Esophagus (tissue), 2 donors: ENCODE measurements around the gene NR1D1. TPM values are rescaled to one million over a fixed set of nuclear protein-coding genes. Genes with fewer than 3 reads are reported as not detected.
"Not testable (repeated sequence)": the region's sequence is repeated elsewhere in the genome, so short reads cannot be mapped to it uniquely, and the experiment has no call there.

ENCODE experiments used
- H3K27ac ChIP-seq, 2 donors: one replicate each; pipeline ENCODE4 v1.5.1; 2013; ENCODE audit warnings: low read depth in 2 of 2, mild to moderate bottlenecking in 2 of 2, inconsistent platforms in 1 of 2, low read length in 1 of 2, moderate library complexity in 1 of 2
- H3K27me3 ChIP-seq, 2 donors: one replicate each; pipeline ENCODE4 v1.6.1; 2013; ENCODE audit warnings: low read length in 2 of 2, control low read depth in 1 of 2, mild to moderate bottlenecking in 1 of 2; ENCODE audit not compliant: insufficient read depth in 2 of 2, control insufficient read depth in 1 of 2
- H3K36me3 ChIP-seq, 2 donors: one replicate each; pipeline ENCODE4 v1.6.1; 2013; ENCODE audit warnings: low read length in 1 of 2; ENCODE audit not compliant: control insufficient read depth in 2 of 2, insufficient read depth in 2 of 2
- H3K4me1 ChIP-seq, 2 donors: one replicate each; pipeline ENCODE4 v1.6.1; 2013; ENCODE audit warnings: low read length in 1 of 2; ENCODE audit not compliant: control insufficient read depth in 2 of 2, insufficient read depth in 2 of 2
- H3K4me3 ChIP-seq, 2 donors: one replicate each; pipeline ENCODE4 v1.5.1; 2013; ENCODE audit warnings: low read length in 2 of 2, mild to moderate bottlenecking in 2 of 2, low read depth in 1 of 2, moderate library complexity in 1 of 2
- H3K9me3 ChIP-seq, 2 donors: one replicate each; pipeline ENCODE4 v1.6.1; 2013; ENCODE audit warnings: mild to moderate bottlenecking in 2 of 2, low read depth in 1 of 2, low read length in 1 of 2, moderate library complexity in 1 of 2; ENCODE audit not compliant: control insufficient read depth in 2 of 2, insufficient read depth in 1 of 2
- WGBS, 2 donors: extraction: QIAGEN DNeasy Blood & Tissue Kit; methylation state at CpG; one replicate each; pipeline ENCODE4 v1.1.7; 2013; 5-methylcytosine and 5-hydroxymethylcytosine counted together
- polyA plus RNA-seq, 2 donors: library from polyadenylated mRNA; stranded (reverse); fragments of 200-250 nt; gene quantifications; one replicate each; pipeline ENCODE4 v1.2.3, GENCODE V29; 2013
- donor health status: healthy with polysubstance abuse.
- donor health status: Bipolar disorder and iron deficiency.

Gene NR1D1
- polyA plus RNA-seq: 10 to 100 TPM; 23.6 to 24.6 TPM

DNA sequence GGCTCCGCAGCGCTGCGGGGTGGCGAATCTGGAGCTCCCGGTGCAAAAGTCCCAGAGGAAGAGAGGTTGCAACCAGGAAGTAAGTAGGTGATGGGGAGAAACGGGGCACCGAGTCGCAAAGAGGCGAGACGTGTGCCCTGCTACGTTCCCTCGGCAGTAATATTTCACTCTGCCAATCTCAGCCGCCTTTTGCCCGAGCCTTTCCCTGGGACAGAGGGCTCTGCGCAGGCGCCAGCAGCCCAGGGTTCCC lies at the start of gene NR1D1:
TSS of gene NR1D1 (minus strand) at position 171 of the 250 bp plus-strand sequence. CDS start 495 bp downstream, outside the sequence.
- no peaks in the 10 kb centered on the region for H3K27me3 ChIP-seq
- 0% methylated on average over 15 to 16 of the region's 16 CpGs for WGBS, 2 donors
- H3K27ac ChIP-seq: peak within 1 kb of the TSS; percentile 96 to 100
- peak within 1 kb of the TSS; percentile 74 to 98 for H3K4me3 ChIP-seq
- no peaks in the 10 kb centered on the region for H3K9me3 ChIP-seq
- peaks cover 2 to 14% of the 10 kb centered on the region in 2 donors for H3K36me3 ChIP-seq
- peaks cover 7 to 31% of the 10 kb centered on the region in 2 donors for H3K4me1 ChIP-seq

DNA sequence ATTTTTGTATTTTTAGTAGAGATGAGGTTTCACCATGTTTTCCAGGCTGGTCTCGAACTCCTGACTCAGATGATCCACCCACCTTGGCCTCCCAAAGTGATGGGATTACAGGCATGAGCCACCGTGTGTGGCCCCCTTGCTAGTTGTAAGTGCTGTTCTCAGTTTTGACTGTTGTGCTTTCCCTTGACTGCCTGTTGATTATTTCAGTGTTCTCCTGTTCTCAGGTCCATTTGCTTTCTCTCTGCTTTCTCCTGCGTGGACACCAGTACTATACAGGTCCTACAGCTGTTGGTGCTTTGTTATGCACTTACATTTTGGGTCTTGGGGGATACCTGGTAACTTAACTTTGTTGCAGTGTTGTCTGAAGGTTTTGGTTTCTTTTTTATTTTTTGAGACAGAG lies 48.1 kb upstream of the NR1D1 start:
- Histone ChIP-seq H3K9me3 (no peaks in the 10 kb centered on the region), H3K27me3 (no peaks in the 10 kb centered on the region), H3K36me3 (peaks cover 0 to 24% of the 10 kb centered on the region in 2 donors), H3K4me1 (no peaks in the 10 kb centered on the region), H3K4me3 (no peak overlapping the region), H3K27ac (no peak overlapping the region)
- WGBS, 2 donors: 87 to 89% methylated on average over 3 of the region's 3 CpGs

DNA sequence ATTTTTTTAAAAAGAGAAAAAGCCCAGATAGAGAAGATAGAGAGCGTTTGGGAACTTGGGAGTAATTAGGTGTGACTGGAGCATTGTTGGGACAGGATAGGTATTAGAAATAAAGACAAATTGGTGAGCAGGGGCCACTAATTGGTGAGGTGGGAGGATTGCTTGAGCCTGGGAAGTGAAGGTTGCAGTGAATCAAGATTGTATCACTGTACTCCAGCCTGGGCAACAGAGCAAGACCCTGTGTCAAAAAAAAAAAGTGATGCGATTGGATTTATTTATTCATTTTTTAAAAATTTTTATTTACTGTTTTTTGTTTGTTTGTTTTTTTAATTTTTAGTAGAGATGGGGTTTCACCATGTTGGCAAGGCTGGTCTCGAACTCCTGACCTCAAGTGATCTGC lies 45.1 kb upstream of the NR1D1 start:
- no peaks in the 10 kb centered on the region for H3K27me3 ChIP-seq
- H3K4me1 ChIP-seq: no peaks in the 10 kb centered on the region
- no peak overlapping the region for H3K27ac ChIP-seq
- no peaks in the 10 kb centered on the region for H3K9me3 ChIP-seq
- H3K4me3 ChIP-seq: no peak overlapping the region
- peaks cover 0 to 18% of the 10 kb centered on the region in 2 donors for H3K36me3 ChIP-seq
- 94% methylated on average over 3 of the region's 3 CpGs for WGBS, 2 donors

DNA sequence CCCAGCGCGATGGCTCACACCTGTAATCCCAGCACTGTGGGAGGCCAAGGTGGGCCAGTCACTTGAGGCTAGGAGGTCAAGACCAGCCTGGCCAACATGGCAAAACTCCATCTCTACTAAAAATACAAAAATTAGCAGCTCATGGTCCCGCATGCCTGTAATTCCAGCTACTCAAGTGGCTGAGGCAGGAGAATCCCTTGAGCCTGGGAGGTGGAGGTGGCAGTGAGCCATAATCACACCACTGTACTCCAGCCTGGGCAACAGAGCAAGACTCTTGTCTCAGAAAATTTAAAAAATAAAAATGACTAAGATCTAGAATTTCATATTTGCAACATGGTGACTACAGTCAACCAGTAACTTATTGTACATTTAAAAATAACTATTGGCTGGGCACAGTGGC lies 42.8 kb upstream of the NR1D1 start:
- H3K9me3 ChIP-seq, H3K27me3 ChIP-seq, H3K4me1 ChIP-seq, H3K4me3 ChIP-seq, H3K36me3 ChIP-seq, H3K27ac ChIP-seq: not testable (repeated sequence)
- WGBS, 2 donors: 92 to 95% methylated on average over 3 of the region's 3 CpGs

DNA sequence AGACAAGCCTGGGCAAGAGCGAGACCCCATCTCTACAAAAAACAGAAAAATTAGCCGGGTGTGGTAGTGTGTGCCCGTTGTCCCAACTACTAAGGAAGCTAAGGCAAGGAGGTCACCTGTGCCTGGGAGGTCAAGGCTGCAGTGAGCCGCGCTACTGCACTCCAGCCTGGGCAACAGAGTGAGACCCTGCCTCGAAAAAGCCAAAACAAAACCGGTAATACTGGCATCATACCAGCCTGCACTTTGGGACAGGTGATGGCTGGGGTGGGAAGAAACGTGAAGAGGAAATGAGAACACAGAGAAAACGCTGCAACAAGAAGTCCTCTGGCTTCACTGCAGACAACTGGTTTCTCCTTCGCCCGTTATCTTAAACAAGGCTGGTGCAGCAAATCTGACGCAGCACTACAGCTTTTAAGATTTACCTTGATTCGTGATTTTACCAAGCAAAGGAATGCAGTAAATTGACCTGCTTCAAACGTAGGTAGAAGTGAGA lies 39.2 kb upstream of the NR1D1 start:
- Histone ChIP-seq H3K36me3 (peaks cover 0 to 3% of the 10 kb centered on the region in 2 donors), H3K27ac (peak overlapping the region; percentile 97 to 98)
- 7 to 8% methylated on average over 14 of the region's 14 CpGs for WGBS, 2 donors

DNA sequence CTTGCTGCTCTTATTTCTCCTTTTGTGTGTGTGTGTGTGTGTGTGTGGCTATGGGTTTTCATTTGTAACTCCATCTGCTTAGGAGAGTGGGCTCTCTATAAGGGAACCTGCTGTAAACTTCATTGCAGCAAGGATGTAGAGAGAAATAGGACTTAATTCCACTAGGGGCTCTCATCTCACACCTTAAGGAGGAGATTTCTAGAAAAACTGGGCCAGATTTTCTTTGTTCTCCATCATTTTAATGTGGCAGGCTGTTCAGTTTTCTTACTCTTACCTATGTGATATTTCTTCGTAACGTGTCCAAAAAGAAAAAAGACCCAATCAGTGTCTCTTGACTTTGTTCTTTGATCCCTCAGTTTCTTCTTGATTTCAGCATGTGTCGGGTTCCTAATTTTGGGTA lies 35.4 kb upstream of the NR1D1 start:
- 93 to 95% methylated on average over 3 of the region's 3 CpGs for WGBS, 2 donors
- Histone ChIP-seq H3K27ac (no peak overlapping the region), H3K36me3 (peaks cover 0 to 17% of the 10 kb centered on the region in 2 donors), H3K9me3 (no peaks in the 10 kb centered on the region), H3K4me3 (no peak overlapping the region), H3K4me1 (peaks cover 0 to 4% of the 10 kb centered on the region in 2 donors), H3K27me3 (no peaks in the 10 kb centered on the region)

More for the DNA sequence above, 39.2 kb upstream of the NR1D1 start:
- Histone ChIP-seq H3K4me3 (peak overlapping the region; percentile 41 to 67), H3K4me1 (peaks cover 0 to 4% of the 10 kb centered on the region in 2 donors), H3K27me3 (no peaks in the 10 kb centered on the region), H3K9me3 (no peaks in the 10 kb centered on the region)

DNA sequence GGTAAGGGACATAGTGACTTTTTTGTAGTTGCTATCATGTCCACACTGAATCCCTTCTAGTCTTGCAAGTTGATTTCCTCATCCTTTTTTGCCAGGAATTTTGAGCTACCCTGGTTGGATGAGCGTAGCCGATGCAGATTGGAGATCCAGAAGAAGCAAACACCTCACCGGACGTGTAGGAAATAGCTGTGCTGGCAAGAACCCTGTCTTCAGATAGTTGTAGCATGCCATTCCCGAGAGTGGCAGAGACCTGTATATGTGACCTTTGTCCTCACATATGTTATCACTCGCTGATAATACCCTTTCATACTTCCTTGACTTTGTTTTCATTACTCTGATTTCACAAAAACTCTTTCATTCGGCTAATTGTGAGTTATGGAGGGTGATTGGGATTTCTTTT lies 33.8 kb upstream of the NR1D1 start:
- WGBS, 2 donors: 57 to 73% methylated on average over 7 of the region's 7 CpGs

DNA sequence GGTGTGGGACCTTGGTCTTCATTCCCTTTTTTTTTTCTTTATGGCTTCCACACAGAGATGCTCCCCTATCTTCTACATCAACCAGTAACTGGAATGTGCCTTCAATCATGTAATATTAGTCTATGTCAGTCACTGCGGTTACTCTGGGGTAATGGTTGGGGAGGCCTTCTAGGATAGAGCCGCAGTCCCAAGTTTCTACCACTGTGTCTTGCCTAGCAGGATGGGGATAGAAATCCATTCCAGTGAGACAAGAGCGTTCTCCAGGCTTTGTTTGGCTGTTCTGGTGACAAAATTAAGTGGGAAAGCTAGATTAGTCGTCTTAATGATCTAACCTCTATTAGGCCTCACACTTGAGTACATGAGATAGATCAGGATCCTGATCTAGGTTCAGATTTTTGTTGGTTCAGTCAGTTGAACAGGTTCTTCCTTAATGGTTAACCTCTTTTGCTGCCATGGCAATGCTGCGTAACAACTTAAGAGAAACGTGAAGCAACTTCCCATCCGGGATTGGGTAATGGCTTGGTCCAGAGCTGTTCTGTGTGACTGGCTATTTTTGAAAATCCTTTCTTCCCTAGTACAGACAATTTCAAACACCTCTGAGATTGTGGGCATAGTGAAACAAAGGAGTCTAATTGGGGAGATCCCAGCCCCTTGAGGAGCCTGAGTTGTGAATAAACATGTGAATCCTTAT lies 30.1 kb upstream of the NR1D1 start:
- no peaks in the 10 kb centered on the region for H3K4me1 ChIP-seq
- peak overlapping the region in 1 of 2 donors; percentile 9 for H3K27ac ChIP-seq
- H3K4me3 ChIP-seq: no peak overlapping the region
- 83 to 88% methylated on average over 7 of the region's 7 CpGs for WGBS, 2 donors
- H3K9me3 ChIP-seq: no peaks in the 10 kb centered on the region
- peaks cover 8 to 28% of the 10 kb centered on the region in 2 donors for H3K36me3 ChIP-seq
- H3K27me3 ChIP-seq: no peaks in the 10 kb centered on the region

More for the DNA sequence above, 33.8 kb upstream of the NR1D1 start:
- no peaks in the 10 kb centered on the region for H3K27me3 ChIP-seq
- peaks cover 6 to 24% of the 10 kb centered on the region in 2 donors for H3K36me3 ChIP-seq
- H3K27ac ChIP-seq: no peak overlapping the region
- no peak overlapping the region for H3K4me3 ChIP-seq
- H3K9me3 ChIP-seq: no peaks in the 10 kb centered on the region
- H3K4me1 ChIP-seq: no peaks in the 10 kb centered on the region

DNA sequence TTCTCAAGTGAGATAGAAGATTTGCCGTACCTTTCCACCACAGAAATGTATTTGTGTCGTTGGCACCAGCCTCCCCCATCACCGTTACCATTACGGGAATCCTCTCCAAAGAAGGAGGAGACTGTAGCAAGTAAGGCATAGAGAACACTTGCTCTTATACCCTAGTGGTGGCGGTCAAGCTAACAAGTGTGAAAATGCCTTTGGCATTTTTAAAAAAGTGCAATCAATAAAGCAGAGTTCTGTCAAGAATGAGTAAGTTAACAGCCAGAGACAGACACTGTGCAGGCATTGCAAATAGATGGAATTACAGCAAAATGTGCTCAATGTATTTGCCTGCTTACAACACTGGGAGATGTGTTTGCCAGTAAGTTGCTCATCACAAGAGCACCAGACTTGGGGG lies 29.1 kb upstream of the NR1D1 start:
- Histone ChIP-seq H3K36me3 (peaks cover 8 to 26% of the 10 kb centered on the region in 2 donors), H3K4me1 (no peaks in the 10 kb centered on the region), H3K27me3 (no peaks in the 10 kb centered on the region), H3K9me3 (no peaks in the 10 kb centered on the region), H3K4me3 (no peak overlapping the region), H3K27ac (no peak overlapping the region)
- 70 to 82% methylated on average over 5 of the region's 5 CpGs for WGBS, 2 donors
